GM21786 (cell line): ENCODE results near the gene QKI.
"Not testable (repeated sequence)": the region's sequence is repeated elsewhere in the genome, so short reads cannot be mapped to it uniquely, and the experiment has no call there.

Experiments
- ATAC-seq: cut with Tn5 transposase; IDR thresholded peaks from one replicate; pipeline ENCODE4 v1.9.1; 2021; ENCODE audit not compliant: unreplicated experiment

The QKI gene

DNA sequence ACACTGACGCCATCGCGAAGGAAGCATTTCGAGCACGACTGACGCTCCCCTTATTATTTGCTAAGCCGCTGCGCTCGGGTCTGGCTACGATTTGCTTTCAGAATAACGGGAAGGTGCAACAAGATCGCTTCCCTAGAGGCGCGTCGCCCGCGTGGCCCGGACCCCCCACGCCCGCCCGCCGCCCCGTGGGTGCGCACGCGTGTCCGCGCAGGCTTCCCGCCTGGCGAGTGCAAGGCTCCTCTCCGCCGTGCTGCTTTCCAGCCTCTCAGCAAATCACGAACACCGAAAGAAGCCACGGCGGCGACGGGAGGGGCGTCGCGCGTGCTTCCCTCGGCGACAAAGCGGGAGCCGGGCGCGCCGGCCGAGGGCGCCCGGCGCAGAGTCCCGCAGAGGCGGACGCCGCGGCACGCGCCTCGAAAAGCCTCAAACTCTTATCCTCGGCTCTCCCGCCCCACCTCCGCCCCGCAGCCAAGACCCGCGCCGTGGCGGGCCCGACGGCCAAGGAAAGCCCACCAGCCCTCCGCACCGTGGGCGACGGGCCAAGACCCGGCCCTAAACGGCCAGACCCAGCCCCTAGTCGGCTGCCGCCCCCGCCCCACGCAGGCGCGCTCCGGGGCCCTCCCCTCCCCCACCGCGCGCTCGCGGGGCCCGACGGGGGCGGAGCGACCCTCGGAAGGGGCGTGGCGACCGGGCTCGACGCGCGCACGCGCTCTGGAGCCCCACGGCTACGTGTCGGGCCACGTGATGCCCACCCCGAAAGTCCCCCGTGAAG, 987 bp upstream of the QKI start:
- peak; percentile 46 for ATAC-seq

DNA sequence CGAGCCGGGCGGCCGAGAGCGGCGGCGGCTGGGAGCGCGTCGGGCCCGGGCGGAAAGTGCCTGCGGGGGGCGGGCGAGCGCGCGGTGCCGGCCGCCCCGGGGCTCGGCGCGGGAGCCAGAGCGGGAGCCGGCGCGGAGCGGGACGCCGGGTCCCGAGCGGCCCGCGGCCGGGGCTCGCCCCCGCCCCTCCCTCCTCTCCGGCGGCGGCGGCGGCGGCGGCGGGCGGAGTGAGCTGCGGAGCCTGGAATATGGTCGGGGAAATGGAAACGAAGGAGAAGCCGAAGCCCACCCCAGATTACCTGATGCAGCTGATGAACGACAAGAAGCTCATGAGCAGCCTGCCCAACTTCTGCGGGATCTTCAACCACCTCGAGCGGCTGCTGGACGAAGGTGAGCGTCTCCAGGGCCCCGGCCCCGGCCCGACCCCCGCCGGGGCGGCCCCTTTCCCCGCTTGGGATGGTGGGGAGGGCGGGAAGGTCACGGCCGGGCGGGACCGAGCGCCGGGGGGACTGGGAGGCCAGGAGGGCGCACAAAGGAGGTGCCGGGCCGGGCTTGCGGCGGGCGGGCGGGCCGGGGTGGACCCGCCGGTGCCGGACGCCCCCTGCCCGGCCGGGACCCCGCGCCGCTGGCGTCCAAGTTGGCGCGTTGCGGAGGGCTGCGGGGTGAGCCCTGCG, 565 bp downstream of the QKI start:
- peak; percentile 0 for ATAC-seq

DNA sequence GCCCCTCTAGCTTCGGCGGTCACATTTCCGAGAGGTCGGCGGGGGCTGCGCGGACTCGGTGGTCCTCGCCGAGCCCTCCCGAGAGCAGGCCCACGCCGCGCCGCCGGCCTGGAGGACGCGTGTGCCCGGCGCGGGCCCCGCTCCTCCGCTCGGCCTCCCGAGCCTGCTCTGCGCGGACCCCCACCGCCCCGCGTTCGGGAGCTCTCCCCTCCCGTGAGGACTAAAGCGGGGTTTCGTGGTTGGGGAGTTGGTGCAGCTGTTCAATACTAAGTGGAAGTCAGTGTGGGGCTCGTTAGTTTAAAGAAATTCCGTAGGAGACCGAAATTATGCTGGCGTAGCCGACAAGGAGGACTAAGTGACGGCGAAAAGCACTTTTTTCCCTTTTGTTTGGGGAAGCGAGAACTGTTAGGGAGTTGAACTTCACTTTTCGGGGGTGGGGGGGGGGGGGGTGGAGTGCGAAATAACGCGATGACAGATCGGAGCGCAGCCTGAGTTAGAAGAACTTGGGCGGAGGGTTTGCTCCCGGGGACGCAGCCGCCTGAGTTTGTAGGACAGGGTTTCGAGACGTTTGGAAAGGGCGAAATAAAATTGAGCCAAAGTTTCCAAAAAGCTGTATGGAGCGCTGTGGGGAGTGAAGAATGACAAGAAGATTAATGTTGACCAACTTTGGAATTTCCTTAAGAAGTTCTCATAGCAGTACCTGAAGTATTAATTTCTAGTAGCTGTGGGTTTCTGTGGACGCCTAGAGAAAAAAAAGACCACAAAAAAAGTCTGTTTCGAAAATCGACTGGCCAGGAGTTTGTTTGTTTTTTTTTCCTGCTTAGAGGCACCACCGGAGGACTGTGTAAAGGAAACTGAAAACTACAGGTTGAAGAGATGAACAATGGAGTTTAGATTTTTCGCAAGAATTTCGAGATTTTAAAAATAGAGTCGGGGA, 1.4 kb downstream of the QKI start:
- ATAC-seq: no peak

DNA sequence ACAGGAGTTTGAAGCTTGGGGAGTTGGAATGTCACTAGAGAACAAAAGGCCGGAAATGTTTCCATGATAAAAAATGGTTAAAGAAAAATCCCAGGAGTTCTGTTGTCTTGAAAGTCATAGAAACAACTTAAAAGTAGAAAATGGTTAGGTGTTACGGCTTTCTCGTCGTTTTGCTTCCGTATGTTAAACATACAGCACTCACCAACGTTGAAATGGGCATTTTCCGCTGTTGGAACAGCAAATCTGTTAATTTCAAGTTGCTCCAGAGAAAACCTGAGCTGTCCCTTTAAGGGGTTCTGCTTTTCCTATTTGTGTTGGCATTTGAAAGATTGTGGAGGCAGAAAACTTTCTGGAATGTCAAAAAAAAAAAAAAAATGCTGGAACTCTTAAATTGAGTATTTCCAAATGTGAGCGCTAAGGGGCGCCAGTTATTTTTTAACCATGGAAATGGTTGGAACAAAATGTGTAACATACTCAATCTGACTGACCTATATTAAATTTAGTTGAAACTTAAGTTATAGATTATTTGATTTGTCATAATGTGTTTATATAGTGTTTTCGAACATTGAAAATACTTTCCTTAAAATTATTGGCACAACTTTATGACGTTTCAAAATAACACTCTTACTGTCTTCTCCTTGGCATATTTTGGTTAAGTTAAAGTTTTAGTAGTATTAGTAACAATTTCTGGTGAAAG, 2.2 kb downstream of the QKI start:
- no peak for ATAC-seq

DNA sequence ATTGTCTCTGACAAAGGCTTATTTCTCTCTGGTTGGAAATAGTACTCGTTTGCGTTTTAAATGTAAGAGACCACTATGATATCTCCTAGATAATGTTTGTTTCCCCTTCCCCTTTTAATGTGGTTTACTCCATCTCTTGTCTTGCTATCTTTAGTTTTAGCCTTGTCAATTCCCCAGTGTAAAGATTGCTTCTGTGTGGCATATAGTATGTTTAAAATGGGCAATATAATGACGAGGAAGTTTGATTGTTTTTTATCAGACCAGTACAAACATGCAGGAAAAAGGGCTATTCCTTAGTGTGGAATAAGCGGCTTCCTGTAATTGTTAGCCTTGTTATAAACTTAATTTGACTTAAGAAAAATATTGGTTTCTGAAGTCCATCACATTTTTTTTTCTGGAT, 3.1 kb downstream of the QKI start:
- no peak for ATAC-seq

DNA sequence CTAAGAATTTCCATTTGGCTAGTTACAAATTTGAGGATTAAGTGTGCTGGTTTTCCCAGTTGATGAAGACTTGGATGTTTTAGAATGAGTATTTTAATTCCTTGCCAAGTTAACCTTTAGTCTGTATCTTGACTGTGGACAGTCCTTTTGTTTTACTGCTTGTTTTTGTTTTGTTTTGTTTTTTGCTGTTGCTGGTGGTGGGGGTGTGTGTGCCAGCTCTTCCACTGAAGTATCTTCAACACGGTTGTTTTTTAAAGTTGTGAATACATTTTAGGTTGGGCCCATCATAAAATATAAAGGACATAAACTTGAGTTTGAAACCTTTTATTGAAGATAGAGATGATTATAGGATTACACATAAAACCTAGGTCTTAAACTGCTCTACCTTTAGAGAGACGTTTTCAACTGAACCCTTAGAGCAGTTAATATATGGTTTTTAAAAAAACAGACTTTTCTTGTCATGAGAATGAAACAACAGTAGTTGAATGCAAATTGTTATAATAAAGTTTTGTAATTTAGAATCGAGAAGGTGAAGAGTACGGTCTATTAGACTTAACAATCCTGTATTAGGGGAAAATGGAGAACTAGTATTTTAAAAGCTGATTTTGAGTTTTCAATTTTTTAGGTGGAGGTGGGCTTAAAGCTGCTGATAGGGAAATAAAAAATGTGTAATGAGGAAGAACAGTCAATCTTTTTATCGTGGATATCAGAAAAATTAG, 4.0 kb downstream of the QKI start:
- ATAC-seq: no peak

DNA sequence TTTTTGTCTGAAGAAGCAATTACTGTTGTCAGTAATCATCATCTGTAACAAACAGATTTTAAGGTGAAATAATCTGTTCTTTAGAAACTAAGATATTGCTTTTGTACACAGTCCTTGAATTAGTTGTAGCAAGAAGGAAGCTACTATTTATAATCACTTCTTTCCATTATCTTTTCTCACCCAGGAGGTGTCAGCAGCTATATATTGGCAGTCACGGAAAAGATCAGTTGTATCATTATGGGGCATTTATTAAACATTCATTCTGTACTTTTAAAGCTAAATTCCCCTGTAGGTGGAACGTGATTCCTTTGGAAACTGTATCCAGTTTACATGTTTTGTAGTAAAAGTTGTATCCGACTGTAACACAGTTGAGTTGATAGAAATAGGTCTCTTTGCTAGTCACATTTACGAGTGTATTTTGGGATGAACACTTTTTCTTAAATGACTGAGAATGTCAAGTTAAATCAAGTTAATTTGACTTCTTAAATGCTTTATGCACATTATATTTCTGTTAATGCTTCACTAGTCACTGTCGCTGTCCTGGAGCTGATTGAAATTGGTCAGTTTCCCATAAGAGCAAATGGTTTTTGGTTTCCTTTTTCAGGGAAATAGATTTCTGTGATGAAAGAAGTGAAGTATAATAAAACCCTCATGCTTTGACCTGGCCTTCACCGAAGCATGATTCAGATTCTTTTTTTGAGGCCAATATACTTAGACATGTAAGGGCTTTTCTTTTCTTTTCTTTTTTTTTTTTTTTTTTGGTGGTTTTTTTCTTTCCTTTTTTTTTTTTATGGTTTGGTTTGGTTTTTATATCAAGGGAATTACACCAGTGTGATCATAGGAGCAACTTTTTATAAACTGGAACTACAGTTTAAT, 5.1 kb downstream of the QKI start:
- ATAC-seq: no peak

DNA sequence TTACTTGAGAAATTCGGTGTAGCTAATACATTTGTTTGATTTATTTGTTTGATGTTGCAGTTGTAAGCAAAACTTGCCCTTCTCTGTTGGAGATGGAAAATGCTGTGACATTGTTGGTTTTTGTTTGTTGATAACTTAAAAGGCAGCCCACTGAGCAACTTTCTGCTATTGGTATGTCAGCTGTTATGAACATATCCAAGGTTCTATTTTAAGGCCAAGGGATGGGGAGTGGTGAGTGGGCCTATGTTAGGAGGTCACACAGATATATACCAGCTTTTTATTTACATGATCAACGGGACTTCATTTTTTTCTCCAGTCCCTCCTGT, 5.7 kb downstream of the QKI start:
- no peak for ATAC-seq

DNA sequence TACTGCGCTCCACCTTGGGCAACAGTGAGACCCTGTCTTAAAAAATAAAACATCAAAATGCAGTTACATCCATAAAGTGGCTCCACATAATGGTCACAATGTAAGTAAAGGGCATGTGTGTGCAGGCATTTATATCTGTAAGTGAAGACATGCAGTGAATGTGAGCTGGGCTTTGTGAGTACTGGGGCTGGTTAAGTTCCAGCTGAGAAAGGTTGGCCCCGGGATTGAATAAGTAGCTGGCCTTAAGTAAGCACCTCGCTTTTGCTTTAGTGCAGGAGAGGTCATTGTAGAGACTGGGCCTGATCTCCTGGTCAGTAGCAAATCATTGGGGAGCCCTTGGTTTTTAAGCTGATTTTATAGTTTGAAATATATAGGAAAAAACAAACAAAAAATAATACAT, 8.0 kb downstream of the QKI start:
- ATAC-seq: no peak

DNA sequence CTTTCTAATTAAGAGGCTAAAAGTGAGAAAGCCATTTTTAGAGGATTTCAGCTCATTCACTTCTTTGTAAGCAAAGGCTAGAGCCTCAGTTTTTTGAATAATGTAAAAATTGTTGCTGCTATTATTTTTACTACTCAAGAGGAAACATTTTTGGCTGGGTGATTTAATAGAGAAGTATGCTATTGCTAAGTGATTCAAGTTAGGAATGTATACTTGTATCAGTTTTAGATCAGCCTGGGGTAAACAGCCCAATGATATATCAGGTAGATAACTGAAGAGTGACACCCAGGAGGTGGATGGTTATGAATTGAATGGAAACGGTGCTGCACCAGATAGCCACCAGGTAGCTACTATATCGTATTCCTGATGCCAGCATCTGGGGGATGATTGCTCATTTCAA, 9.2 kb downstream of the QKI start:
- ATAC-seq: no peak

DNA sequence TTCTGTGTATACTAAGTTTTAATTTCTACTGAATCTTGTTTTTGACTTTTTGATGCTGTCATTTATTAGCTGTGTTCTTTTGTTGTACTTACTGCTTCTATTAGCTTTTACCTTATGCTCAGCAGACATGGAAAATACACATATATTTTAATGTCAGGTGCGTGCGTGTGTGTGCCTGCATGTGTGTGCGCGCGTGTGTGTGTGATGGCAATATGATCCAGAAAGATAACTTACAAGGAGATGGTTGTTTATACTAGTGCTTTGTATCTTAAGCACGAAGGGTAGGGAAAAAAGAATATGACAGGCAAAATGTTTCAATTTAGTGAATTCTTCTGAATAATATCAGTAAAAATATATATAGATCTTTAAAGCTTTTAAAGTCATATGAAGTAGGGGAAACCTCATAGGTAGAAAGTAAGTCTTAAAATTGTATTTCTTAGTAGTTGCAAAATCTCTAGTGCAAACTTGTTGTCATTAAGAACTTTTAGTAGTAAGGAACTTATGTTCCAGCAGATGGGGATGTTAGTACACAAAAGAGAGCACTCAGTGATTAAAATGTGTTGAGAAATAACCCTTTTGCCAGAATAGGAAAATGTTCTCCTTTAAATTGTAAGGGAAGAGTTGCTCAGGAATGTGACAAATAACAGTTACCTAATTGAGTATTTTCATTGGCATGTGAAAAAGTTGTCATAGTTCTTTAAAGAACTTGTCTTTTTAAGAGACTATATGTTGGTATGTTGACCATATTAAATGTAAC, 13.2 kb downstream of the QKI start:
- peak; percentile 38 for ATAC-seq

DNA sequence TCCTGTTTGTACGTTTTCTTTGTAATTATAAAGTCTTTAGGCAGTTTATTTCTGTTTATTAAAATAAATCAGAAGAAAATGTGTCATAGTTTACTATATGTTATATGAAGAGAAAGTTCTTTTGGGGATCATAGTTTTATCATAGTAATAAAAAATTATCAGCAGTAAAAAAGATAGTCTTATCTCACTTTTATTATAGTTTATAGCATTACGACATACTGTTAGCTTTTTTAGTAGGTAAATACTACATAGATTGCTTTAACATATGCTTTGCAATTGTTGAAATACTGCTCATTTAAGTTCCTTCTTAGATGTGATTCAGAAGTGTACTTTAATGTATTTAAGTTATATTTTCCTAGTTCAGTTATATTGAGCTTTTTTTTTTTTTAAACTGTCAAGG, 13.9 kb downstream of the QKI start:
- no peak for ATAC-seq

DNA sequence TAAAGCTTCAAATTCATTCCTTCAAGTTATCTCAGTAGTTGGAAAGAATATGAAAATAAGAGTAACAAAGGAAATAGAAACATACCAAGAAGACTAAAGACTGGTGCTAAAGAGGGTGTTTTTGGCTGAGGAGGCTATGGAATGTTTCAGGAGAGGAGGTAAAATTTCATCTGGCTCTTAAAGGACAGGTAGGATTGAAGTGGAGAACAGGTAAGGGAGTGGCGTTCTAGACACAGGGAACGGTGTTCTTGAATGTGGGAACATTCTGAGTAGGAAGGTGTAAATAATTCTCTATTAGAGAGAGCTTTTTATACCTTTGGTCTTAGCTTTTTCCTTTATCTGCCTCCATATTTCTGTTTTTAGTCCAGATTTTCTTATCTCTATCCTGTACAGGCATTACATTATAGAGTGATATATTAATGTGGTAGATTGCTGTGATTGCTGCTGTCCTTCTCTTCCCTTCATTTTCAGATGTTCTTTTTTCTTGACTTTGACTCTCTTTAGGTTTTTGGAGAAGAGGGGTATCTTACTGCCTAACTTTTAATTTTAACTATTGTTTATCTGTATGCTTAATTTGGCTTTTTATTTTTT, 15.4 kb downstream of the QKI start:
- ATAC-seq: no peak

DNA sequence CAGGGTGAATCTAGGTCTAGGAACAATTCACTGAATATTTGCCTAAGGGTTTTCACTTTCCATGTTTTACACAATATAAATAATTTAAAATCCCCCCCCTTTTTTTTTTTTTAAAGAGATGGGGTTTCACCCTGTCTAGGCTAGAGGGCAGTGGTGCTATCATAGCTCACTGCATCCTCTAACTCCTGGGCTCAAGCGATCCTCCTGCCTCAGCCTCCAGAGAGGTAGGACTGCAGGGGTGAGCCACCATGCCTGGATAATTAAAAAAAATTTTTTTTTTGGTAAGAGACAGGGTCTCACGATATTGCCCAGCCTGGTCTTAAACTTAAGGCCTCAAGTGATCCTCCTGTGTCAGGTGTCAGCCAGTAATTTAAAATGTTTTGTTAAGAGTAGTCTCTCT, 17.8 kb downstream of the QKI start:
- ATAC-seq: no peak

DNA sequence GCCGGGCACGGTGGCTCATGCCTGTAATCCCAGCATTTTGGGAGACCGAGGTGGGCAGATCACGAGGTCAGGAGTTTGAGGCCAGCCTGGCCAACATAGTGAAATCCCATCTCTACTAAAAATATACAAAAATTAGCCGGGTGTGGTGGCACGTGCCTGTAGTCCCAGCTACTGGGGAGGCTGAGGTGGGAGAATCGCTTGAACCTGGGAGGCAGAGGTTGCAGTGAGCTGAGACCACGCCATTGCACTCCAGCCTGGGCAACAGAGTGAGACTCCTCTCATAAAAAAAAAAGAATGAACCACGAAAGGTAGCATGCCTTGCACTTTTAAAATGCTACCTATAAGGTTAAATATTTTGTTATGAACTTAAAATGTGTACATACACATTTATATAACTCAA, 19.0 kb downstream of the QKI start:
- not testable (repeated sequence) for ATAC-seq

DNA sequence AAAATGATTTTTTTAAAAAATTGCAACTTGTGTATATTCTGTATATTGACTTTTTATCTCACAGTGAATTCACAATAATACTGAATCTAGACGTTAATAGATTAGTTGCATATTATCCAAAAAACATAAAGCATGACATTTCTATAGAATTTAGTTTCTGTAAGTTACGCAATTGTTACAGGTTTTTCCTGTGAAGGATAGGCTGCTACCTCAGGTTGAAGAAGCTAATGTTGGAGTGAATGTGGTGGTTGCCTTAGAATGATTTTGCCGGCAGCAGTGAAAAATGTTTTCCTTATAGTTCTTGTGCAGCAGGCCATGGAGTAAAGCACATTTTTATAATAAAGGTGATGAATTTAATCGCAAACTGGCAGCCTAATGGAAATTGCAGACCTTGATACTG, 20.5 kb downstream of the QKI start:
- no peak for ATAC-seq

DNA sequence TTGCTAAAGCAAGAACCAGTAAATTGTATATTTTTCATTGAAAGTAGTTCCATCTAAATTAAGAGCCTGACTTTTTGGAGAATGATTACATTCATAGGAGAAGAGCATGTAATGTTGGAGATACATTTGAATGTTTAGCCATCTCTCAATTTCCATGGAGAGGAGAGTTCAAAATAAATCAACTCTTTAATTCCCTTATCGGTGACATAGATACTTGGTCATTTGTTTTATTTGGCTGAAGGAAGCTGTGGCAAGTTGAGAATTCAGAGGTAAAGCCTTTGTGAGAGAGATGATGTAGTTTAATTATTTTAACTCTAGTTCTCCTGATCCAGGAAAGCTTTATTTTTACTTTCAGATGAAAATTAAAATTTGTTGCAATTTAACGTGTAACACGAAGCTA, 22.3 kb downstream of the QKI start:
- ATAC-seq: no peak

DNA sequence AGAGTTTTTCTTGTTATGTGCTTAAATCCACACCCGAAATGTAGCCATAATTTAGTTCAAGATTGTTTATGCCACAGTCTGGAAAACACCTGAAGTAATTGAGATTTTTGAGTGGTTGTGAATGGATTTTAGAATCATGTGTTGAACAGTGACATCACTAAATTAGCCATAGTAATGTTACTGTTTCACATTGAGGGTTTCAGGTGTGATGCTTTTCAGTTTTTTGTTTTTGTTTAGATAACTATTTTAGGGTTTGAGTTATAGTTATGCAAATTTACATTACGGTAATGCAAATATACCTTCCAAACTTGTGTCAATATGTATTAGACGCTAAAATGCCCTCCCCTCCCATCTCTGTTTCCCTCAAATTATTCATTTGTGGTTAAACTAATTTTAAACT, 22.9 kb downstream of the QKI start:
- ATAC-seq: no peak
